ENCODE results near the gene C11orf21. TPM values are rescaled to one million over a fixed set of nuclear protein-coding genes. Genes with fewer than 3 reads are reported as not detected.
A peak's percentile ranks its signal among the peaks of the same experiment; 100 is the strongest.

C11orf21 gene
- polyA plus RNA-seq, 1 of the 3 experiments (the other 2 are of a cell fraction) = 0.03 TPM

GRCh38 chr11:2314136-2314524, 12.4 kb upstream of the C11orf21 start:
- no peaks in the 10 kb centered on the region for H3K36me3 ChIP-seq (replicated peaks in 1 of 2; ENCODE audit: control insufficient read depth in 1 of 2, insufficient read depth in 2 of 2, low read length in 1 of 2)
- peak overlapping the region in 1 of 2 experiments; percentile 74; a peak in 1 of 4 replicates for H3K27ac ChIP-seq (ENCODE audit: low read depth in 2 of 2, low read length in 1 of 2)
- 89% methylated on average over 4 of the region's 7 CpGs for WGBS (ENCODE audit: low lambda C conversion rate)
- no peaks in the 10 kb centered on the region for H3K27me3 ChIP-seq (ENCODE audit: insufficient read depth)
- no peaks in the 10 kb centered on the region for H3F3A ChIP-seq (replicated peaks; ENCODE audit: insufficient read depth)
- H3K4me1 ChIP-seq (ENCODE audit: control insufficient read depth in 1 of 2, insufficient read depth in 2 of 2, low read depth in 1 of 2, low read length in 1 of 2) = peaks cover 26% of the 10 kb centered on the region in 2 experiments; a peak in 3 of 4 replicates
- no peak overlapping the region for H2AFZ ChIP-seq (ENCODE audit: low read depth)
- H3K4me3 ChIP-seq (ENCODE audit: low read depth in 2 of 2, low read length in 1 of 2) = no peak overlapping the region
- H3K79me2 ChIP-seq (ENCODE audit: insufficient read depth) = no peaks in the 10 kb centered on the region
- ChIA-PET CTCF (interaction anchor here (0.8 to 10.5 kb wide), 7 partner anchors 9 to 163 kb away, joined by 3 to 101 read pairs (median 3); partner anchors contain the start of gene TSSC4), POLR2A (interaction anchor here (0.6 kb wide), 1 partner anchor 123 kb away, joined by 4 read pairs; no protein-coding TSS in a partner anchor)
- no peaks in the 10 kb centered on the region for H3K9me2 ChIP-seq
- TF ChIP-seq ZBTB33 (IDR thresholded peaks at IDR 0.05; ENCODE audit: borderline replicate concordance, low read depth) (no peak), REST (IDR thresholded peaks at IDR 0.05; ENCODE audit: low read depth, low read length) (no peak), NFIC (IDR thresholded peaks at IDR 0.05; ENCODE audit: borderline replicate concordance) (no peak), EZH2phosphoT487 (IDR thresholded peaks at IDR 0.05; ENCODE audit: borderline replicate concordance, low read depth) (no peak), ELF1 (IDR thresholded peaks at IDR 0.05) (no peak), CTCF (IDR thresholded peaks at IDR 0.05) (no peak), FOXM1 (IDR thresholded peaks at IDR 0.05; ENCODE audit: low read depth) (no peak), GABPA (IDR thresholded peaks at IDR 0.05; ENCODE audit: low read depth) (no peak), JUND (IDR thresholded peaks at IDR 0.05) (no peak), IRF3 (IDR thresholded peaks at IDR 0.05; ENCODE audit: low read depth, low read length) (no peak), EP300 (IDR thresholded peaks at IDR 0.05; ENCODE audit: borderline replicate concordance in 1 of 2, low read depth in 1 of 2, low read length in 1 of 2) (no peak), TEAD4 (IDR thresholded peaks at IDR 0.05; ENCODE audit: borderline replicate concordance, insufficient read depth) (no peak), MXI1 (IDR thresholded peaks at IDR 0.05; ENCODE audit: low read depth, low read length) (no peak), CHD2 (IDR thresholded peaks at IDR 0.05; ENCODE audit: low read length, partially characterized antibody) (no peak), SMC3 (IDR thresholded peaks at IDR 0.05; ENCODE audit: low read depth, low read length) (no peak), MAX (IDR thresholded peaks at IDR 0.05; ENCODE audit: low read depth) (no peak), MEF2A (IDR thresholded peaks at IDR 0.05; ENCODE audit: borderline replicate concordance, low read depth) (no peak), RFX5 (IDR thresholded peaks at IDR 0.05; ENCODE audit: low read length) (no peak), RXRA (IDR thresholded peaks at IDR 0.05; ENCODE audit: borderline replicate concordance, low read depth) (no peak)
- no peaks in the 10 kb centered on the region for H4K20me1 ChIP-seq (ENCODE audit: insufficient read depth)
- H3K9ac ChIP-seq = no peak overlapping the region
- no peaks in the 10 kb centered on the region for H3K9me3 ChIP-seq
- no peak for DNase-seq
- peak overlapping the region; percentile 41; the same call in 1 of the 2 replicates for H3K4me2 ChIP-seq
